ENCODE measurements around the gene MBD6.

MBD6 gene

DNA sequence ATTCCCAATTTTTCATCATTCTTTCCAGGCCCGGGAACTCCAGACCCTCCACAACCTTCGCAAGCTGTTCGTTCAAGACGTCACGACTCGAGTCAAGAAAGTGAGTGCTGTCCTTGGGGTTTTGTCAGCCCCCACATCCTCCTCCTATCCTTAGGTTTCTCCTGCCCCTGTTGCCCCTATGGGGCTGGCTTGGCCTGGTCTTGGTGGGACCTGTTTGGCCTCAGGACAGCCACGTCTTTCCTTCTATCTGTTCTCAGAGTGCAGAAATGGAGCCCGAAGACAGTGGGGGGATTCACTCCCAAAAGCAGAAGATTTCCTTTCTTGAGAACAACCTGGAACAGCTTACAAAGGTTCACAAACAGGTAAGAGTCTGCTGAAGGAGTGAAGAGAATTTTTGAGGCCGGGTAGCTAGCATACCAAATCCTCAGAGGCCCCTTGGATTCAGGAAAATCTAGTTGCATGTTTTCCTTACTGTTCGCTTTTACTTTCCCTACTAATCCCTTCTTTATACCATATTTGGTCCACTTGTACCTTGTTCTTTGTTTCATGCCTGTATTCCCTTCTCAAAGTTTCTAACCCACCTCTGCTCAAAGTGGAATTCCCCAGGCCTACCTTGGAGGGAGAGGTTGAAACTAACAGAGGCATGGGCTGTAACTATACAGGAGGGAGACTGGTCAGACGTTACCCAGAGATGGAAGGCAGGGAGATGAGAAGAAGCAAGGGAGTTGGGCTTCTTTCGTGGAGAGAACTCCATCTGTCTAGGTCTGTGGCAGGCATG, 55.5 kb downstream of the MBD6 start:
- no peak for DNase-seq (ENCODE audit: low spot score)

DNA sequence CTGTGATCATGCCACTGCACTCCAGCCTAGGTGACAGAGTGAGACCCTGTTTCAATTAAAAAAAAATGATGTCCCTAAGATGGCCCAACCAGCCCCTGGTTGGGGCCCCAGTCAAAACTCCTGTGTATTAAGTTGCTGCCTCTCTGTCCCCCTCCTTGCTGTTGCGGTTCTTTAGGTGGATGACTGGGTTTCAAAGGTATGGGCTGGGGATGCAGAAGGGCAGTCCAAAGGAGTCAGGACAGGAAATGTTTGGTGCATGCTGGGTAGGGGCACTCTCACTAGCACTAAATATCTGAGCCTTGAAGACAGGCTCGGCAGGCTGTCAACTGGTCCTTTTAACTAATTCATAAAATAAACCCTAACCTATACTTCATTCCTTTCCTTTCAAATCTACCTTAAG, 56.4 kb downstream of the MBD6 start:
- DNase-seq (ENCODE audit: low spot score), result no peak

Data from GM03348 (cell line).